Hepatocyte (in vitro differentiated cells): ENCODE measurements around the gene HAVCR1. TPM values are rescaled to one million over a fixed set of nuclear protein-coding genes. Genes with fewer than 3 reads are reported as not detected.
"Not testable (repeated sequence)": the region's sequence is repeated elsewhere in the genome, so short reads cannot be mapped to it uniquely, and the experiment has no call there.

Source experiments
- DNase-seq: peaks from one replicate; pipeline ENCODE4 v3.0.0-alpha.2; 2016; ENCODE audit warnings: low spot score
- H2AFZ ChIP-seq: fragments of 200-600 bp; sonication (generic); 2 replicates; pipeline ENCODE4 v1.6.0; 2016; ENCODE audit warnings: antibody characterized with exemption, mild to moderate bottlenecking
- H3K27ac ChIP-seq: fragments of 200-600 bp; sonication (generic); 2 replicates; pipeline ENCODE4 v1.5.1; 2016; ENCODE audit warnings: mild to moderate bottlenecking
- H3K27me3 ChIP-seq: fragments of 200-600 bp; sonication (generic); 2 replicates; pipeline ENCODE4 v1.6.1; 2016
- H3K36me3 ChIP-seq: fragments of 200-600 bp; sonication (generic); replicated peaks from 2 replicates; pipeline ENCODE4 v1.5.1; 2016; ENCODE audit warnings: low read depth; ENCODE audit not compliant: insufficient read depth
- H3K4me1 ChIP-seq: fragments of 200-600 bp; sonication (generic); 2 replicates; pipeline ENCODE4 v1.5.1; 2016; ENCODE audit warnings: mild to moderate bottlenecking, moderate library complexity; ENCODE audit not compliant: insufficient read depth
- H3K4me2 ChIP-seq: fragments of 200-600 bp; sonication (generic); 2 replicates; pipeline ENCODE4 v1.6.0; 2016
- H3K4me3 ChIP-seq: fragments of 200-600 bp; sonication (generic); 2 replicates; pipeline ENCODE4 v1.5.1; 2016; ENCODE audit warnings: mild to moderate bottlenecking
- H3K79me2 ChIP-seq: fragments of 200-600 bp; sonication (generic); 2 replicates; pipeline ENCODE4 v1.6.0; 2017; ENCODE audit warnings: mild to moderate bottlenecking
- H3K9me2 ChIP-seq: fragments of 200-600 bp; sonication (generic); replicated peaks from 2 replicates; pipeline ENCODE4 v1.6.0; 2017; ENCODE audit warnings: mild to moderate bottlenecking; ENCODE audit not compliant: insufficient read depth
- H3K9me3 ChIP-seq: fragments of 200-600 bp; sonication (generic); 2 replicates; pipeline ENCODE4 v1.5.1; 2016; ENCODE audit warnings: low read depth, mild to moderate bottlenecking
- H4K20me1 ChIP-seq: fragments of 200-600 bp; sonication (generic); 2 replicates; pipeline ENCODE4 v1.6.0; 2016; ENCODE audit warnings: mild to moderate bottlenecking; ENCODE audit not compliant: insufficient read depth, poor library complexity, severe bottlenecking
- CTCF ChIP-seq: fragments of 200-600 bp; sonication (generic); IDR thresholded peaks from 2 replicates; pipeline ENCODE4 v1.5.1; 2016; ENCODE audit warnings: antibody characterized with exemption, mild to moderate bottlenecking; ENCODE audit not compliant: poor library complexity
- EZH2 ChIP-seq: fragments of 200-600 bp; sonication (generic); IDR thresholded peaks from 2 replicates; pipeline ENCODE4 v1.6.1; 2016; ENCODE audit warnings: antibody characterized with exemption, mild to moderate bottlenecking, borderline replicate concordance
- EZH2phosphoT487 ChIP-seq: fragments of 200-600 bp; sonication (generic); IDR thresholded peaks from one replicate; pipeline ENCODE4 v1.6.1; 2018; ENCODE audit warnings: antibody characterized with exemption, mild to moderate bottlenecking, low read depth, moderate library complexity; ENCODE audit not compliant: unreplicated experiment, severe bottlenecking
- WGBS: methylation state at CpG from one replicate; pipeline ENCODE4 v1.1.6; 2016; ENCODE audit warnings: low lambda C conversion rate; ENCODE audit errors: missing lambda C conversion rate; 5-methylcytosine and 5-hydroxymethylcytosine counted together
- polyA plus RNA-seq: library from polyadenylated mRNA; unstranded; fragments of >200 nt; fragmentation: Nextera tagmentation; extraction: Ambion mirVana; gene quantifications from 2 replicates; pipeline ENCODE4 v1.2.1, GENCODE V29; 2016
- total RNA-seq: library from RNA; depleted of rRNA; stranded (reverse); fragments of >200 nt; gene quantifications from 2 replicates; pipeline ENCODE4 v1.2.3, GENCODE V29; 2014

HAVCR1 gene
- total and polyA plus RNA-seq, 2 experiments from 2014 or later, result 2.1 to 9.5 TPM

DNA sequence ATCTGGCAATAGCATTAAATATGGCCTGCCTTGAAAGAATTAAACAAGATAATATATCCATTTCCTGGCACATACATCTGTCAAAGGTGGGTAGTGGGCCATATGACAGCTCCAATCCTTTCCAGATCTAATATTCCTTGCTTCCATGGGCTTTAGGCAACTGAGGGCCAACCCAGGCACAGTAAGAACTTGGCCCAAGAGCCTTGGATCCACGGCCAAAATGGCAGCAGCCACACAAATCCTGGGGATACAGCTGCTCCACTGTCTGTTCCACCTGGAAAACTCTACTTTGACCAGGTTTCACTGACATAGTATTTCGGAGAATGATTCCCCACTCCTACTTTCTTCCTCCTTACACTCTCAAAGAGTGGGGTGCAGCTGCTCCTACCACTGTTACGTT is 13.3 kb downstream of the HAVCR1 start:
- TF ChIP-seq EZH2phosphoT487, result no peak
- no peak for TF ChIP-seq EZH2
- no peak for TF ChIP-seq CTCF
- H3K9me3 ChIP-seq, result no peaks in the 10 kb centered on the region
- H3K79me2 ChIP-seq, result no peaks in the 10 kb centered on the region
- 50% methylated on average over 3 of the region's 3 CpGs for WGBS
- no peak for DNase-seq
- no peaks in the 10 kb centered on the region for H3K36me3 ChIP-seq
- no peaks in the 10 kb centered on the region for H3K9me2 ChIP-seq
- no peak overlapping the region for H3K4me2 ChIP-seq
- H3K4me3 ChIP-seq, result no peak overlapping the region
- H3K4me1 ChIP-seq, result peaks cover 13% of the 10 kb centered on the region
- no peaks in the 10 kb centered on the region for H3K27me3 ChIP-seq
- no peak overlapping the region for H2AFZ ChIP-seq
- H4K20me1 ChIP-seq, result no peaks in the 10 kb centered on the region
- H3K27ac ChIP-seq, result peak overlapping the region; percentile 44

GRCh38 chr5:157038568-157039187 is 20.2 kb downstream of the HAVCR1 start:
- Histone ChIP-seq H3K79me2 (no peaks in the 10 kb centered on the region), H3K27me3 (no peaks in the 10 kb centered on the region), H3K4me1 (peaks cover 11% of the 10 kb centered on the region), H3K4me2 (no peak overlapping the region), H3K27ac (no peak overlapping the region), H4K20me1 (no peaks in the 10 kb centered on the region), H3K36me3 (no peaks in the 10 kb centered on the region), H3K9me2 (no peaks in the 10 kb centered on the region), H3K4me3 (no peak overlapping the region), H2AFZ (no peak overlapping the region), H3K9me3 (no peaks in the 10 kb centered on the region)
- TF ChIP-seq EZH2phosphoT487 (no peak), EZH2 (no peak), CTCF (no peak)
- WGBS, result 71% methylated on average over 5 of the region's 5 CpGs
- no peak for DNase-seq

- Histone ChIP-seq H3K4me2 (peak overlapping the region; percentile 62), H3K27ac (peak overlapping the region; percentile 90), H2AFZ (peak overlapping the region; percentile 18), H3K4me1 (peaks cover 16% of the 10 kb centered on the region)
- not testable (repeated sequence) for H4K20me1 ChIP-seq, H3K79me2 ChIP-seq, H3K4me3 ChIP-seq, H3K9me3 ChIP-seq, H3K9me2 ChIP-seq, H3K36me3 ChIP-seq, H3K27me3 ChIP-seq
- DNase-seq, result peak; percentile 26
- WGBS, result 16% methylated on average over 17 of the region's 17 CpGs
Observed at GRCh38 chr5:157034106-157035072, 24.5 kb downstream of the HAVCR1 start.

- no peak overlapping the region for H2AFZ ChIP-seq
- TF ChIP-seq EZH2phosphoT487, result no peak
- no peak for TF ChIP-seq CTCF
- no peak for TF ChIP-seq EZH2
- H4K20me1 ChIP-seq, result no peaks in the 10 kb centered on the region
- H3K27me3 ChIP-seq, result no peaks in the 10 kb centered on the region
- no peaks in the 10 kb centered on the region for H3K79me2 ChIP-seq
- H3K4me2 ChIP-seq, result no peak overlapping the region
- H3K4me3 ChIP-seq, result no peak overlapping the region
- peaks cover 16% of the 10 kb centered on the region for H3K4me1 ChIP-seq
- peak overlapping the region; percentile 52 for H3K27ac ChIP-seq
- H3K9me2 ChIP-seq, result no peaks in the 10 kb centered on the region
- H3K9me3 ChIP-seq, result no peaks in the 10 kb centered on the region
- no peak for DNase-seq
- WGBS, result 52% methylated on average over 2 of the region's 4 CpGs
- no peaks in the 10 kb centered on the region for H3K36me3 ChIP-seq
Observed at GRCh38 chr5:157033071-157033583, 25.8 kb downstream of the HAVCR1 start.
